ENCODE measurements around the gene ETV4.

GRCh38 chr17:43533699-43534098 lies 12.4 kb downstream of the ETV4 start:
- TF ChIP-seq POLR2A (IDR thresholded peaks at IDR 0.05) (no peak), POLR2AphosphoS5 (IDR thresholded peaks at IDR 0.05) (no peak)
- TF ChIP-seq, protein P1, sequence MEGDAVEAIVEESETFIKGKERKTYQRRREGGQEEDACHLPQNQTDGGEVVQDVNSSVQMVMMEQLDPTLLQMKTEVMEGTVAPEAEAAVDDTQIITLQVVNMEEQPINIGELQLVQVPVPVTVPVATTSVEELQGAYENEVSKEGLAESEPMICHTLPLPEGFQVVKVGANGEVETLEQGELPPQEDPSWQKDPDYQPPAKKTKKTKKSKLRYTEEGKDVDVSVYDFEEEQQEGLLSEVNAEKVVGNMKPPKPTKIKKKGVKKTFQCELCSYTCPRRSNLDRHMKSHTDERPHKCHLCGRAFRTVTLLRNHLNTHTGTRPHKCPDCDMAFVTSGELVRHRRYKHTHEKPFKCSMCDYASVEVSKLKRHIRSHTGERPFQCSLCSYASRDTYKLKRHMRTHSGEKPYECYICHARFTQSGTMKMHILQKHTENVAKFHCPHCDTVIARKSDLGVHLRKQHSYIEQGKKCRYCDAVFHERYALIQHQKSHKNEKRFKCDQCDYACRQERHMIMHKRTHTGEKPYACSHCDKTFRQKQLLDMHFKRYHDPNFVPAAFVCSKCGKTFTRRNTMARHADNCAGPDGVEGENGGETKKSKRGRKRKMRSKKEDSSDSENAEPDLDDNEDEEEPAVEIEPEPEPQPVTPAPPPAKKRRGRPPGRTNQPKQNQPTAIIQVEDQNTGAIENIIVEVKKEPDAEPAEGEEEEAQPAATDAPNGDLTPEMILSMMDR (IDR thresholded peaks at IDR 0.05), result no peak

All from upper lobe of left lung (tissue), 4 donors.